Neuronal stem cell (in vitro differentiated cells): ENCODE results near the gene USF2.
A peak's percentile ranks its signal among the peaks of the same experiment; 100 is the strongest.

Source experiments
- DNase-seq: peaks from one replicate; pipeline ENCODE4 v3.0.0-alpha.2; 2013; ENCODE audit warnings: low spot score
- H2AFZ ChIP-seq: one replicate; pipeline ENCODE4 v1.6.1; 2013; ENCODE audit warnings: mild to moderate bottlenecking, low read length, inconsistent platforms
- H2AK5ac ChIP-seq: 2 replicates; pipeline ENCODE4 v1.6.1; 2013; ENCODE audit warnings: low read depth, mild to moderate bottlenecking, inconsistent platforms, low read length, moderate library complexity, mixed read lengths
- H2BK120ac ChIP-seq: 2 replicates; pipeline ENCODE4 v1.6.1; 2013; ENCODE audit warnings: low read depth, mild to moderate bottlenecking, inconsistent platforms, low read length, moderate library complexity, mixed read lengths
- H2BK12ac ChIP-seq: one replicate; pipeline ENCODE4 v1.6.1; 2013; ENCODE audit warnings: low read length, inconsistent platforms
- H2BK15ac ChIP-seq: 2 replicates; pipeline ENCODE4 v1.6.1; 2013; ENCODE audit warnings: mild to moderate bottlenecking, low read length, inconsistent platforms, mixed read lengths
- H2BK5ac ChIP-seq: one replicate; pipeline ENCODE4 v1.6.1; 2013; ENCODE audit warnings: inconsistent platforms, mild to moderate bottlenecking, low read length, moderate library complexity
- H3K14ac ChIP-seq: one replicate; pipeline ENCODE4 v1.6.1; 2013; ENCODE audit warnings: low read length, inconsistent platforms
- H3K18ac ChIP-seq: 2 replicates; pipeline ENCODE4 v1.6.1; 2013; ENCODE audit warnings: low read length, inconsistent platforms
- H3K23ac ChIP-seq: 2 replicates; pipeline ENCODE4 v1.6.1; 2013; ENCODE audit warnings: low read depth, mild to moderate bottlenecking, mixed read lengths, low read length, inconsistent platforms; ENCODE audit not compliant: poor library complexity
- H3K27ac ChIP-seq: replicated peaks from 3 replicates; pipeline ENCODE4 v1.5.1; 2013; ENCODE audit warnings: low read length, inconsistent platforms
- H3K27me3 ChIP-seq, 3 experiments: 2 replicates each; pipeline ENCODE4 v1.6.1; 2013; ENCODE audit warnings: low read length in 3 of 3, mild to moderate bottlenecking in 2 of 3, inconsistent platforms in 1 of 3, low read depth in 1 of 3, mixed read lengths in 1 of 3, moderate library complexity in 1 of 3; ENCODE audit not compliant: control insufficient read depth in 3 of 3, insufficient read depth in 3 of 3
- H3K36me3 ChIP-seq, 2 donors: replicated peaks in 1 of 2; 2 replicates each; pipeline ENCODE4 v1.6.1; 2013; ENCODE audit warnings: low read length in 2 of 2; ENCODE audit not compliant: control insufficient read depth in 2 of 2, insufficient read depth in 2 of 2
- H3K4ac ChIP-seq: 2 replicates; pipeline ENCODE4 v1.6.1; 2013; ENCODE audit warnings: inconsistent platforms, mild to moderate bottlenecking, low read length, moderate library complexity
- H3K4me1 ChIP-seq, 2 donors: 1 replicate in 1 of 2; 2 replicates in 1 of 2; pipeline ENCODE4 v1.6.1; 2013; ENCODE audit warnings: low read length in 2 of 2, low read depth in 1 of 2; ENCODE audit not compliant: control insufficient read depth in 2 of 2, insufficient read depth in 1 of 2
- H3K4me2 ChIP-seq: one replicate; pipeline ENCODE4 v1.6.1; 2013; ENCODE audit warnings: mild to moderate bottlenecking, low read length, inconsistent platforms; ENCODE audit not compliant: insufficient read depth, poor library complexity, severe bottlenecking
- H3K4me3 ChIP-seq, 2 donors: 2 replicates each; pipeline ENCODE4 v1.5.1; 2013; ENCODE audit warnings: low read length in 2 of 2, mild to moderate bottlenecking in 2 of 2, inconsistent platforms in 1 of 2, moderate library complexity in 1 of 2
- H3K79me1 ChIP-seq: one replicate; pipeline ENCODE4 v1.6.1; 2013; ENCODE audit warnings: low read depth, mild to moderate bottlenecking, inconsistent platforms, low read length, moderate library complexity
- H3K9ac ChIP-seq: one replicate; pipeline ENCODE4 v1.6.1; 2013; ENCODE audit warnings: mild to moderate bottlenecking, low read depth, low read length, inconsistent platforms; ENCODE audit not compliant: poor library complexity
- H3K9me3 ChIP-seq, 2 donors: replicated peaks in 1 of 2; 2 replicates each; pipeline versions ENCODE3 to v1.6.1; 2013; ENCODE audit warnings: low read length in 2 of 2, mild to moderate bottlenecking in 2 of 2, inconsistent platforms in 1 of 2, low read depth in 1 of 2, mixed read lengths in 1 of 2, moderate library complexity in 1 of 2; ENCODE audit not compliant: control insufficient read depth in 2 of 2, insufficient read depth in 1 of 2
- H4K8ac ChIP-seq: one replicate; pipeline ENCODE4 v1.6.1; 2013; ENCODE audit warnings: low read depth, mild to moderate bottlenecking, inconsistent platforms, low read length, moderate library complexity
- H4K91ac ChIP-seq: one replicate; pipeline ENCODE4 v1.6.1; 2013; ENCODE audit warnings: low read length, low read depth, mild to moderate bottlenecking, inconsistent platforms; ENCODE audit not compliant: poor library complexity
- WGBS, 2 donors: extraction: QIAGEN DNeasy Blood & Tissue Kit; methylation state at CpG; one replicate each; pipeline ENCODE4 v1.1.7; 2013; ENCODE audit warnings: missing lambda C conversion rate in 2 of 2, mixed read lengths in 1 of 2; ENCODE audit not compliant: insufficient read length in 2 of 2, insufficient replicate concordance in 1 of 2; ENCODE audit errors: extremely low coverage in 2 of 2; 5-methylcytosine and 5-hydroxymethylcytosine counted together

The USF2 gene

GRCh38 chr19:35314858-35315470 lies 46.2 kb downstream of the USF2 start:
- Histone ChIP-seq H3K23ac (no peak overlapping the region), H4K8ac (no peak overlapping the region), H3K9ac (no peak overlapping the region), H3K27ac (no peak overlapping the region), H2BK5ac (no peak overlapping the region), H3K79me1 (no peaks in the 10 kb centered on the region), H3K9me3 (no peaks in the 10 kb centered on the region), H3K4me1 (peaks cover 0 to 1% of the 10 kb centered on the region in 2 donors), H2BK120ac (no peak overlapping the region), H3K27me3 (peaks cover 0 to 13% (median 0%) of the 10 kb centered on the region in 3 experiments), H3K36me3 (no peaks in the 10 kb centered on the region), H2AK5ac (no peak overlapping the region), H3K14ac (no peak overlapping the region), H2AFZ (no peak overlapping the region), H3K4me3 (no peak overlapping the region), H2BK15ac (no peak overlapping the region), H3K4me2 (no peak overlapping the region), H4K91ac (no peak overlapping the region), H2BK12ac (no peak overlapping the region), H3K18ac (no peak overlapping the region), H3K4ac (no peak overlapping the region)
- no peak for DNase-seq
- no CpG with 5 or more reads among the region's 10 CpGs for WGBS, 2 donors

GRCh38 chr19:35315883-35316282 lies 47.1 kb downstream of the USF2 start:
- H2BK5ac ChIP-seq: no peak overlapping the region
- H3K79me1 ChIP-seq: no peaks in the 10 kb centered on the region
- no CpG with 5 or more reads among the region's 9 CpGs for WGBS, 2 donors

GRCh38 chr19:35316560-35316959 lies 47.8 kb downstream of the USF2 start:
- no CpG with 5 or more reads among the region's 9 CpGs for WGBS, 2 donors

More at GRCh38 chr19:35315883-35316282, 47.1 kb downstream of the USF2 start:
- Histone ChIP-seq H2BK15ac (no peak overlapping the region), H3K4me3 (no peak overlapping the region), H3K27me3 (peaks cover 0 to 8% (median 0%) of the 10 kb centered on the region in 3 experiments), H3K14ac (no peak overlapping the region), H3K9ac (no peak overlapping the region), H3K4ac (no peak overlapping the region), H2AK5ac (no peak overlapping the region), H3K18ac (no peak overlapping the region), H3K36me3 (no peaks in the 10 kb centered on the region), H3K23ac (no peak overlapping the region), H3K9me3 (no peaks in the 10 kb centered on the region), H4K91ac (no peak overlapping the region), H2BK120ac (no peak overlapping the region), H3K27ac (no peak overlapping the region), H4K8ac (no peak overlapping the region), H2AFZ (no peak overlapping the region), H2BK12ac (no peak overlapping the region), H3K4me1 (peaks cover 0 to 1% of the 10 kb centered on the region in 2 donors), H3K4me2 (no peak overlapping the region)
- no peak for DNase-seq

GRCh38 chr19:35317464-35318043 lies 48.8 kb downstream of the USF2 start:
- Histone ChIP-seq H3K79me1 (no peaks in the 10 kb centered on the region), H2BK120ac (no peak overlapping the region), H2AK5ac (no peak overlapping the region), H3K36me3 (no peaks in the 10 kb centered on the region), H3K4me1 (no peaks in the 10 kb centered on the region), H2BK15ac (no peak overlapping the region), H3K27ac (no peak overlapping the region), H3K4me2 (no peak overlapping the region), H3K9ac (no peak overlapping the region), H3K4me3 (no peak overlapping the region), H3K27me3 (no peaks in the 10 kb centered on the region), H3K4ac (no peak overlapping the region), H2BK5ac (no peak overlapping the region), H3K9me3 (peaks cover 2 to 3% of the 10 kb centered on the region in 2 donors), H3K23ac (no peak overlapping the region), H2BK12ac (no peak overlapping the region), H4K91ac (no peak overlapping the region), H2AFZ (peak overlapping the region; percentile 73), H4K8ac (no peak overlapping the region), H3K18ac (no peak overlapping the region), H3K14ac (no peak overlapping the region)
- WGBS, 2 donors: no CpG with 5 or more reads among the region's 7 CpGs
- DNase-seq: no peak

More at GRCh38 chr19:35316560-35316959, 47.8 kb downstream of the USF2 start:
- H2BK5ac ChIP-seq: no peak overlapping the region
- no peak overlapping the region for H3K18ac ChIP-seq
- H2BK120ac ChIP-seq: no peak overlapping the region
- no peak overlapping the region for H4K8ac ChIP-seq
- no peak overlapping the region for H3K23ac ChIP-seq
- no peaks in the 10 kb centered on the region for H3K36me3 ChIP-seq
- peak overlapping the region; percentile 56 for H3K14ac ChIP-seq
- no peak overlapping the region for H3K9ac ChIP-seq
- H3K4me2 ChIP-seq: no peak overlapping the region
- H3K27me3 ChIP-seq: peaks cover 0 to 4% (median 0%) of the 10 kb centered on the region in 3 experiments
- peaks cover 0 to 1% of the 10 kb centered on the region in 2 donors for H3K4me1 ChIP-seq
- no peak overlapping the region for H2BK12ac ChIP-seq
- H3K4me3 ChIP-seq: no peak overlapping the region
- H3K27ac ChIP-seq: no peak overlapping the region
- H3K79me1 ChIP-seq: no peaks in the 10 kb centered on the region
- H3K4ac ChIP-seq: no peak overlapping the region
- H2BK15ac ChIP-seq: no peak overlapping the region
- H4K91ac ChIP-seq: no peak overlapping the region
- DNase-seq: no peak
- no peak overlapping the region for H2AFZ ChIP-seq
- no peaks in the 10 kb centered on the region for H3K9me3 ChIP-seq
- no peak overlapping the region for H2AK5ac ChIP-seq
